Dermis microvascular lymphatic vessel endothelial cell (primary cell): ENCODE results near the gene DENND2A. TPM values are rescaled to one million over a fixed set of nuclear protein-coding genes. Genes with fewer than 3 reads are reported as not detected.
"Not testable (repeated sequence)": the region's sequence is repeated elsewhere in the genome, so short reads cannot be mapped to it uniquely, and the experiment has no call there.

Source experiments
- DNase-seq, 2 donors: peaks; one replicate each; pipeline versions ENCODE4 v3.0.0 to v3.0.0-alpha.2; 2010; ENCODE audit warnings: low read depth in 2 of 2
- total RNA-seq: library from RNA; depleted of rRNA; stranded (reverse); fragments of >200 nt; gene quantifications from 2 replicates; pipeline ENCODE4 v1.2.1, GENCODE V29; 2014

The DENND2A gene
- total RNA-seq, 1 donor from 2014 or later, result 0.64 TPM

DNA sequence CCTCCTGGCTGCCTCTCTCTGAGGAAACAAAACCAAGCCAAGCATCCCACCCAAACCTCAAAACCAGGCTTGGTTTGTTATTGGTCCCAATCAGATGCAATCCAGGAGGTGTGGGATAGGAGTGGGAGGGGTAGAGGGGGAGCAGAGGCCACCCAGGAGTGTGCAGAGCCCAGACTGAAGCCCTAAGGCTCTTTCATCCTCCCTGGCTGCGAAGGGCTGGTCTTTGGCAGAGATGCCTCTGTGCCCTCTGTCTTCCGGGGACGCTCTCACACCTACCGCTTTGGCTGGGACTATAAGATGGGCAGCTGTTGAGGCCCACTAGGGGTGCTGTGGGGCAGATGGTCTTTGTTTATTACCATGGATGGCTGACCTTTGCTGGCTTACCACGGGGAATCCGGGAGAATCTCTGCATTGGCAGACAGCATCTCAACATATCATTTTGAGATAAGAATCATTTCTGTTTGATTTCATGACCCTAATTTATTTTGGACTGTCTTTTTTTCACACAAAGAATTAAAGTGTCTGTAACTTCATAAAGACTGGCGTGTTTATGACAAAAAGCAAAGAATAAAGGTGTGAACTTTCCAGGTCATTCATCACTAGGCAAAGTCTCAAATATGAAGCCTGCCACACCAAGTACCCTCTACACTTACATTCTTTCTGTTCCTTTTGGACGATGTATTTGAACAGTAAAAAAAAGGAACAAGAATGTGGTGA lies 6.5 kb upstream of the DENND2A start:
- DNase-seq, result no peak

DNA sequence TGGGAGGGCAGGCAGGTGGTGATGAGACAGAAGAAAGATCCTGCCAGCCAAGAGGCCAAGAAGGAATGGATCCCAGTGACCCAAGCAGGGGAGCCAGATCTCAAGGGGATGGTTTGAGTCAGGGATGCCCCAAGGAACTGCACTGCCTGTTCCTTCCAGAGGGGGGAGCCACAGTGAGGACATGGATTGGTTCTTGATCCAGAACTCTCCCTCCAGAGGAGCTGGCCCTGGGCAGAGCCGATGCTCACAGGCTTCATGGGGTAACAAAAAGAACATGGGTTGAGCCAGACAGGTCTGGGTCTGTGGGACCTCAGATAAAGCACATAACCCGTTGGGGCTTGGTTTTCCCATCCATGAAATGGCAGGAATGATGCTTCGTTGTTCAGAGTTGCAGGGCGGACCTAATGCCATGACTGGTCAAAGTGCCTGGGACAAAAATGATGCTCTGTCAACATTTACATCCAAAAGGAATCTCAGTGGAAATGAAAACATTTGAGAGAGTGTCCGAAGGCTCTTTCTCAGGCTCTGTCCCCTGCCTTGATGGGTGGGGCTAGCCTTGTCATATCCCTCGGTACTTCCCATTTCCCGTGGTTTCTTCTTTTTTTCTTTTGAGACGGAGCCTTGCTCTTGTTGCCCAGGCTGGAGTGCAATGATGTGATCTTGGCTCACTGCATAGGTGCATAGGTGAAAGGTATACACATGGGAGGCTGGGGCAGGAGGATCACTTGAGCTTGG lies 4.7 kb upstream of the DENND2A start:
- DNase-seq, result no peak

DNA sequence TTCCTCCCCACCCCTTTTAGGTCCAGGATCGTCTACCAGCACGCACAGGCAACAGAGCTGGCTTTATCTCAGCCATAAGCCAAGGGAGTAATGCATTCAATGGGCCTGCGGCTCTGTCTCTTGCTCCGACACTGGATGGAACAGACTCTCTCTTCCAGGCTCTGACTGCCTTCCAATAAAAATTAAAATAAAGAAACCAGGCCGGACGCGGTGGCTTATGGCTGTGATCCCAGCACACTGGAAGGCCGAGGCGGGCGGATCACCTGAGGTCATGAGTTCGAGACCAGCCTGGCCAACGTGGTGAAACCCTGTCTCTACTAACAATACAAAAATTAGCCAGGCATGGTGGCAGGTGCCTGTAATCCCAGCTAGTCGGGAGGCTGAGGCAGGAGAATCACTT lies 4.1 kb upstream of the DENND2A start:
- not testable (repeated sequence) for DNase-seq

DNA sequence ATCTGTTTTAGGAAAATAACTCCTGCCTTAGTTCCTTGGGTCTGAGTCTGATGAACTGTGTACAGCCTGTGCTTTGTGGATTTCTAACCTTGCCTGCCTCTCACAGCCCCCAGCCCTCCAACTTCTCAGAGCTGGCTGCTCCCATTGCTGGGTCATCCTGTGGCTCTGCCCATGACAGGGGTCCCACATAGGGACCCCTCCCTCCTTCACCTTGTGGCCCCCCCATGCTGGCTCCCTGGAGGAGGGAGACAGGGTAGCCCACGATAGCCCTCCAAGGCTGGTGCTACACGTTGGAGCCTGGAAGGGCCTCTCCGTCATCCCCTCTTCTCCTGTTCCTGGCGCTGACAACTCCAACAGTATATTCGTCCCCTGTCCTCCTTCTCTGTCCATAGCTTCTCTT lies 2.8 kb upstream of the DENND2A start:
- no peak for DNase-seq

DNA sequence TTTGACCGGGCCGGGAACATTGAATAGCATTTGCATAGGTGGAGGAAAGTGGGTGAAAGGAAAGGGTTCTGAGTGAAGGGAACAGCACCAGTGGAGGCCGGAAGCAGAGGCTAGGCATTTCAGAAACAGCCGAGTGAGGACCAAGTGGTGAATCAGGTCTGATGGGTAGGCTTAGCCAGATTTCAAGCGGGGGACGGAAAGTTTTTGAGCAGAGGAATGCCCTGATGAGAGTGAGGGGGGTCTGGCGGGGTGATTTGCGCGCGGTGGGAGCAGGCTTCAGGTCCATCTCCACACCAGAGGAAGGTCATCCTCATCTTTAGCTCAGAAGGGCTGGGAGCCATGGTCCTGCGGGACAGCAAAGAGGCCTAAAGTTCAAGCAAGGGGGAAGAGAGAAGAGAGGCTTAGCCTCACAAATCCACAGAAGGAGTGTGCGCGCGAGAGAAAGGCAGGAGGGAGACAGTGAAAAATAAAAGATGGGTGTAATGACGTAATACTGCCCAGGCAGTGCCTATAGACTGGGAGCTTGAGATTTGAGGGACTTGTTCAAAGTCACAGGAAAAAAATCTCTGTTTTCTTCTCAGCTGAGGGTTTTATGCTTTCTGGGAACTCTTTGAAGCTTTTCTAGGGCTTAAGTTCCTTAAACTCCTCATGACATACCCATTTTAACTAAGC lies 1.0 kb upstream of the DENND2A start:
- DNase-seq, result no peak

DNA sequence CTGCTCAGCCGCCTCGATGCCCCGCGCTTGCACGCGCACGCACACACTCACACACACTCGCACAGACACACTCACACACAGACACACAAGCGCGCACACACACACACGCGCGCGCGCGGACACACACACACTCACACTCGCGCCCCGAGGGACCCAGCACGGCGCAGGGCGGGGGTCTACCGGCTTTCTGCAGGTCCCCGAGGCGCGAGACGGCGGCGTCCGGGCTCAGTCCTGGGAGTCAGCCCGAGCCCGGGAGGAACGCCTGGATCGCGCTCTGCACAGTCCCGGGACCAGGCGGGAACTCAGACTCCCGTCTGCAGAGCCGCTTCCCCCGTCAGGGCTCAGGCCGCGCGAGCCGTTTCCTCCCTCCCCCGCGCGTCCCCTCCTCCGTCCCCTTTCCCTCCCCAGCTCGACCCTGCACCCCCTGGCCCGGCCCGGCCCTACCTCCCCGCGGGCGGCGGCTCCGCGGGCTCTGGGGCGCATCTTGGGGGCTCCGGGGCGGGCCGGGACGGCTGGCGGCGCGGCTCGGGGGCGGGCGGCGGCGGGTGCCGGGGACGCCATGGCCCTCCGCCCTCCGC lies 464 bp downstream of the DENND2A start:
- DNase-seq, result peak in 1 of 2 donors; percentile 20

DNA sequence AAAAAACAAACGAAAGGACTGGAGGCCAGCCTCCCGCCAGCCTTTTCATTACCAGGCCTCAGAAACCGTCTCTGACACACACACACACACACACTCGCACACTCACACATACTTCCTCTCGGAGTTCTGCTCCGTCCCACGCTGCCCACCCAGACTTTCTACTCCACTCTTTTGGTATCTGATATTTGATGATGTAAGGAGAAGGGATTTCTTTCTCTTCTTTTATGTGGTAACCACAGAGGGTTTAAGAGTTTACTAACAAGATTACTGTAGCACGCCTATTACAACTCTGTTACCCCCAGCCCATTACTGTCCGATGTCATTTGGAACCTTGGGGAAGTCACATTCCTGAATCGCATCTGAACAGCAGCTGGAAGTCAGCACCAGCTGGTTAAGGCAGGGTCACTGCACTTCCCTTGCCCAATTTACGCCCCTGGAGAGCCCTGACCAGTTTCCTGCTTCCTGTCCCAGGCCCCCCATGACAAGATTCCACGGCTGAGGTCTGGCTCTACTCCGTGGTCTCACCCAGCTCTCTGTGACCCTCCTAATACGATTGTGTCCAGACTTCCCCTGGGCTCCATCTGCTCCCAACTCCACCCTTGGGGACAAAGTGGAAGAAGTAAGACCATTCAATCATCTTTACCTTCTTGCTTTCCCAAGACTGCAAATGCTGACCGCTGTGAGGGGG lies 1.1 kb downstream of the DENND2A start:
- DNase-seq, result no peak

DNA sequence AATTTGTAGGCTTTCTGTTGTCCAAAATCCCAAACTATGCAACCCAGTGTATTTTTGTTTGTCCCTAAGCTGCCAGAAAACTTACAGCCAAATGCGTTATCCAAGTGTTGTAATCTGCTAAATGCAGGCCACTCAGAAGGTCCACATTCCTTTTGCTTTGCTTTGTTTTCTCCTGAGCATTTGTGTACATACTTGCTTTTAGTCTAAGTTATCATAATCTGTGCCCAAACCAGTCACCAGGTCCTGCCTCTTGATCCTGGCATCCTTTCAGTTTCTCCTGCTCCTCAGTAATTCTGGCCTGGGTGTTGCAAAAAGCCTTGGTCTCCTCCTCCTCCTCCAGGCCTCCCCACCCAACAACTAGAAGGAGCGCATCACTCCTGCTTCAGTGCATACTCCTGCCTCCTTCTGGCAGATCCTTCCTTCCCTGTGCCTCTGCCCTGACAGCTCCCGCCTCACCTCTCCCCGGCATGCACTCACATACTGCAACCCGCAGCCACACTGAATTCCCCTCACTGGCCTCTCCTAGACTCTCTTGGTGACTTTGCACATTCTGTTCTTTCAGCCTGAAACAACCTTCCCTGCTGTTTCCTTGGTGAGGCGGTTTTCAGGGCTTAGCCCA lies 2.3 kb downstream of the DENND2A start:
- no peak for DNase-seq

DNA sequence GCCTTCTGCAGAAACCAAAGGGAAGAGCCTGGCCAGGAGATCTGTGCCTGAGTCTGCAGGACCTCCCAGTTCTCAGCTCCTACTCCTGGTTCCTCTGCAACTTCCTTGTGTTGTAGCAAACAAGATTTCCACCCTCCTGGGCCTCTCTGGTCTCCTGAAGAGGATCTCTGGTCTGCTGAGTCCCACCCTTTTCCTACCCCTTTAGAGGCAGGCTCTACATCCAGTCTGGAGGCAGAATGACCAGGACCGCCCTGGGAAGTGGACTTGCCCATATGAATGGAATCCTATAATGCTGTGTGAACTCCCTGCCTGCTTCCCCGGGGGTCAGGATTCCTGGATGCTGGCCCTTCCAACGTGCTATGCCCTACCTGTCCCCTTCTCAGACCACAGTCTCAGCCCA lies 3.2 kb downstream of the DENND2A start:
- no peak for DNase-seq

DNA sequence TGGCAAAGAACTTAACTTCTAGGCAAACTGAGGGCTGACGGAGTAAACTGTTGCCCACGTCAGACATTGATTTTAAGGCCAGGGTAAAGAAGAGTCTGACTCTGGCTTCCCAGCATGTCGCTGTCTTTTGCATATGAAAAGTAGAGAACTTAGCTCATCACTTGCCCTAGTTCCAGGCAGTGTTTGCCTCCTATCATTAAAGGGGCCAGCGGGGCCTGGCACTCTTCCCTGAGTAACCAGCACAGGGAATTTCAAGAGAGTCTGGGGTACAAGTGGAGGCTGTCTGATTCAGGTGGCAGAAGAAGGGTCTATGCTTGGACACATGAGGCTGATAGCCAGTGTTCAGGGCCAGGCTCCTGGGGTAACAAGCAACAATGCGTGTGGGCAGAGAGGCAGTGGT lies 4.8 kb downstream of the DENND2A start:
- DNase-seq, result no peak

DNA sequence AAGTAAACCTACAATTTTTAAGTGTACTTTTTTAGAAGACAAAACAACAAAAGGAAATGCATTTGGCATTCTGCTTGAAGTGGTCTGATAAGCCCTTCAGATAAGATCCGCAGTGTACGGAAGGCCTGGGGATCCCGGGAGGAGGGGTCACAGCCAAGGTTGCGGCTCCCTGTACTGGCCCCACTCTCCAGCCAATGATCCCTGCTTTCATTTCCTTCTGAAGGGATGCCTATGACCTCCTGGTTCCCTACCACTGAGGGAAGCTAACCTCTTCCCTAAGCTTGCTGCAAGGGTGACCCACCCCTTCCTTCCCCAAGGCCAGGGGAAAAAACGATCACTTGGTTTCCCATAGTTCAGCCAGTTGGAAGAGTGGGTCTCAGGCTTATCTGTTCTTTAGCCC lies 5.3 kb downstream of the DENND2A start:
- DNase-seq, result no peak

DNA sequence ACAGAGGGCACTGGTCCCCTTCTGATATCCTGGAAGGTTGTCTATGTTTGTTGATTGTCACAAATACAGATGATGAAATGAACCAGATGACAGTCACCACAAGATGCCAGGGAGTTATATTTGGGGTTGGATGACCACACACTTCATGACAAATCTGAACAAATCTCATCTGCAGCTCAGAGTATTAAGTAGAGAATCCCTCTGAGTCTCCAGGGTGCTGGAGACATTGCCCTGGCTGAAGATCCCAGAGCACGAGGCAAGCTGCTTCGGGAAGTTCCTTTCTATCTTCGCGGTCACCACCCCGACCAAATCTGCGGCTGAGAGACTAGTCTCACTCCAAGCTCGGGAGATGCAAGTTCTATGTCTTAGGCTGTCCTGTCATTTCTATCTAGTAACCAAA lies 9.0 kb downstream of the DENND2A start:
- DNase-seq, result no peak

DNA sequence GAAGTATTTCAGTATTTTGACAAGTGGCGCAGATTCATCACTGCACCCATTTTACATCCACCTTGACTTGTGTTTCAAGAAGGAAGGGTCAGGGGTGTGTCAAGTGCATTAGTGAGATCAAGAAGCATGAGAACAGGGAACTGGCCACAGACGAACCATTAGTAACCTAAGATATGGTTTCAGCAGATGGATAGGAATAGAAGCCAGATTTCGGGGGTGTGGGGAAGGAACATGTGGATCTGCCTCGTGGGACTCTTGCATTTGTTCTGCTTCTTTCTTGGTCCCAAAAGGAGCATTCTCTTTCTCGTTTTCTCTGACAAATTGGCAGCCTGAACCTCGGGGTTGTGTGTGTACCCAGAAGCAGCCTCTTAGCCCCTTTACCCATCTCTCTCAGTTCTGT lies 9.6 kb downstream of the DENND2A start:
- no peak for DNase-seq

DNA sequence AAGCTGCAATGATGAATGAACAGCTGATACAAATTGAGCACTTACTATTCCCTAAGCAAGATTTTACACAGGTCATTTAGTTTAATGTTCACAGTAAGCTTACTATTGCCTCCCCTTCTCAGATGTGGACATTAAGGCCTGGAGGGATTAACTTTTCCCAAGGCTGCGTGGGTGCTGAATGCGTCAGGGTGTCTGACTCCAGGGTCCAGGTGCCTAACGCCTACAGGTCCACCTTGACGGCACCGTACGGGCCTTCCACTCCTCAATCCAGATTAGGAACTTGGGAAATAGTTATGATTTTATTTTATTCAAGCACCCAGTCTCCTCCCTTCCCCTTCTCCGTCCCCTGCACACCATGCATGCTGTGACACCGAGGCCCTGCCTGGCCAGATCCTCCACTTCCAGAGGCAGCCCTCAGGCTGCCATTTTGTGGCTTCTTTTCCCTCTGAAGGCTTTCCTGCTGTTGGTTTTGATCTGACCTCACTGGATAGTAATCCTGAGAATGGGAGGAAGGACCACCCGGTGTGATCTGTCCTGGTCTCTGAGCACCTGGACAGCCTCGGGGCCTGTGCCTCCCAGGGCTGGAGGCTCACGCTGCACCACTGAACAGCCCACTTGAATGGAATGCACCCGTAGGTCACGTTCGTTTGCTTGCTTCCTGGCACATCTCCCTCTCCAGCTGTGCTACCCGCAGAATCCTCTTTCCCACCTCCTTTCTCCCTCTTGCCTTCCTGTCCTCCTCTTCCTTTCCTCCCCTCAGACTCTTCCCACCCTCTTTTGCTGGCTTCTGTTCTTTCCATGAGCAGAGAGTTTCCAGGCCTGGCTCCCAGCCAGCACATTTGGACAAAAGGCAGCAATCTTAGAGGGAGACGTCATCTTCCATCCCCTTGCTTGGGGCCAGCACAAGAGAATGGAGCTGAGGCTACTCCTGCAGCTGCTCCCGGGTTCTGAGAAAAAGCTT lies 14.4 kb downstream of the DENND2A start:
- DNase-seq, result peak in 1 of 2 donors; percentile 32

DNA sequence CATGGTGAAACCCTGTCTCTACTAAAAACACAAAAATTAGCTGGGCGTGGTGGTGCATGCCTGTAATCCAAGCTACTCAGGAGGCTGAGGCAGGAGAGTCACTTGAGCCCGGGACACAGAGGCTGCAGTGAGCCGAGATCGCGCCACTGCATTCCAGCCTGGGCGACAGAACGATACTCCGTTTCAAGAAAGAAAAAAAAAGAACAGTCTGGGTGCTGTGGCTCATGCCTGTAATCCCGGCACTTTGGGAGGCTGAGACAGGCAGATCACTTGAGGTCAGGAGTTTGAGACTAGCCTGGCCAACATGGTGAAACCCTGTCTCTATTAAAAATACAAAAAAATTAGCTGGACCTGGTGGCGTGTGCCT lies 15.4 kb downstream of the DENND2A start:
- not testable (repeated sequence) for DNase-seq

DNA sequence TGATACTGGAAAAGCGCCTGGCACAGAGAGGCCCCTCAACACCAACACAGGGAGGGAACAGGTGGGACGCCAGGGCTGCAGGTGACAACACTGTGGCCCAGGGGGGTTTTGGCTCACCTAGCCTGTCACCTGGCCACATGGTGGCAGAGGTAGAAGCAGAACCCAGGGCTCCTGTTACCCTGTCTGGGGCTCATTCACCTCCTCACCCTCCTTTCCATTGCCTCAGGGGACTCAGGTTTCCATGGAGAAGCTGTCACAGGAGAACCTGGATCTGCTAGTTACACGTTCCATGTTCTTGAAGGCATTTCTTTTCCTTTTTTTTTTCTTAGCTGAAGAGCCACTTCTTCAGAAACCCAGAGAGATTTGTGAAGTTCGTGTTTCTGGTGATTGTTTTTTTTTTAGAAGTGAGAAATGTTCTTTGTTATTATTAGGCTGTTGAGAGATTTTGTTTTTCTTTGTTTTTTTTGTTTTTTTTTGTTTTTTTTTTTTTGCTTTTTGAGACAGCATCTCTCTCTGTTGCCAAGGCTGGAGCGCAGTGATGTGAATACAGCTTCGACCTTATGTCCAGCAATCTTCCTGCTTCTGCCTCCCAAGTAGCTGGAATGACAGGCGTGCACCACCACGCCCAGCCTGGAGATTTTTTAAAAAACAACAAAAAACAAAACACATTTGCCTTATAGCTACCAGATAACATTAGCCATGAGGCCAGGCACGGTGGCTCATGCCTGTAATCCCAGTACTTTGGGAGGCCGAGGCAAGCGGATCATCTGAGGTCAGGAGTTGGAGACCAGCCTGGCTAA lies 16.0 kb downstream of the DENND2A start:
- no peak for DNase-seq

DNA sequence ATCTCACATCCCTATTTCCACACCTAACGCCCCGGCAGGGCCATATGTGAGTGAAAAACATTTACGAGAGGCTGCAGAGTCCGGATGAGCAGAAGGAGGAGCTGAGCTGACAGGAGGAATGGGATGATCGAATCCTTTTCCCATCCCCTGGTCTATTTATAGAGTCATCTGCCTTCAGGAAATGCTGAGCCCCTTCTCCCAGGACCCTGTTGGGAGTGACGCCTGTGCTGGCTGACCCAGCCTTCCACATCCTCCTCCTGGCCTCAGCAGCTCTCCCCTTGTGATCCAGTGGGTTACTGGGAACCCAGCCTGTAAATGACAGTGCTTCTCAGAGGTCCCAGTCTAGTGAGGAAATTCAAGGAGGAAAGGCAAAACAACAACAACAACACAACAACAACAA lies 16.6 kb downstream of the DENND2A start:
- no peak for DNase-seq

DNA sequence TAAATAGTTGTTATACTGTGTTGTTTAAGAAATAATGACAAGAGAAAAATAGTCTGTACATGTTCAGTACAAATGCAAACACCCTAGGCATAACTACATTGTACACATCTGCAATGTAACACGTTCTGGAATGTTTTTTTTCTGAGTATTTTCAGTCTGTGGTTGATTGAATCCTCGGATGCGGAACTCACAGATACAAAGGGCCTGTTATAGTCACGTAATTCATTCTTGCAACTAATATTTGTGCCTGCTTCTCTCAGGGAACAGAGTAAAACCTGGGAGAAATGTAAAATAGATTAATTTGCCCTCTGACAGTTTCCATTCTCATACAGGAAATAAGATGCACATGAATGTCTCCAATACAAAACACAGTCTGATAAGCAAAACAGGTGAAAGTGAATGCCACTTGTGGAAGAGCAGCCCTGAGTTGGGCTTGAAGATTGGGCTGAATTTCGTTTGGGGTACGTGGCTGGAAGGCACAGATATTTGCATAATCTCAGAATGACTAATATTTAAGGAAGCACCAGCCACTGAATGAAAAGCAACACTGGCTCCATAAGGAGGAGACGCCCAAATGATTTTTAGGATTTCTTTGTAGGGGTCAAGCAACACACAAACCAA lies 19.1 kb downstream of the DENND2A start:
- no peak for DNase-seq
